OCI-LY7 (cell line): ENCODE measurements around the gene SORCS3. TPM values are rescaled to one million over a fixed set of nuclear protein-coding genes. Genes with fewer than 3 reads are reported as not detected.

Experiments used
- BruUV-seq: library from RNA; stranded (reverse); fragments of 400-500 nt; replicated peaks from 2 replicates; lab custom pipeline; 2021; lab: Mats Ljungman, UMichigan
- CTCF ChIA-PET: fragments of 300-600 bp; sonication (Branson Sonifier 250); formaldehyde crosslinking; loops from one replicate; lab custom pipeline; 2022; ENCODE audit warnings: antibody characterized with exemption; ENCODE audit not compliant: unreplicated experiment; lab: Charles Lee
- POLR2A ChIA-PET: fragments of 300-600 bp; sonication (Branson Sonifier 250); formaldehyde crosslinking; loops from one replicate; lab custom pipeline; 2022; ENCODE audit warnings: antibody characterized with exemption; lab: Charles Lee
- DNase-seq: peaks from one replicate; pipeline ENCODE4 v3.0.0-alpha.2; 2015; ENCODE audit warnings: low spot score
- H2AFZ ChIP-seq: fragments of 200-600 bp; sonication (generic), shearing (Covaris generic); 2 replicates; pipeline ENCODE4 v1.6.1; 2014; ENCODE audit warnings: mild to moderate bottlenecking, antibody characterized with exemption, low read length, moderate library complexity
- H3K27ac ChIP-seq: fragments of 200-600 bp; sonication (generic); 2 replicates; pipeline ENCODE4 v1.5.1; 2014; ENCODE audit warnings: mixed run types, low read depth, mild to moderate bottlenecking, moderate library complexity, low read length, inconsistent platforms; ENCODE audit not compliant: poor library complexity, severe bottlenecking
- H3K36me3 ChIP-seq: fragments of 200-600 bp; sonication (generic); 2 replicates; pipeline ENCODE4 v1.6.1; 2014; ENCODE audit warnings: mild to moderate bottlenecking, antibody characterized with exemption, low read length, moderate library complexity, mixed read lengths; ENCODE audit not compliant: insufficient read depth
- H3K4me1 ChIP-seq: fragments of 200-600 bp; sonication (generic); 2 replicates; pipeline ENCODE4 v1.5.1; 2014; ENCODE audit warnings: mild to moderate bottlenecking, low read length; ENCODE audit not compliant: insufficient read depth, poor library complexity, severe bottlenecking
- H3K4me2 ChIP-seq: fragments of 200-600 bp; sonication (generic); 2 replicates; pipeline ENCODE4 v1.6.1; 2014; ENCODE audit warnings: mild to moderate bottlenecking, low read length
- H3K4me3 ChIP-seq: fragments of 200-600 bp; sonication (generic); 2 replicates; pipeline ENCODE4 v1.5.1; 2014; ENCODE audit warnings: mild to moderate bottlenecking, low read depth, low read length; ENCODE audit not compliant: poor library complexity, severe bottlenecking
- H3K79me2 ChIP-seq: fragments of 200-600 bp; sonication (generic); 2 replicates; pipeline ENCODE4 v1.6.1; 2016; ENCODE audit warnings: low read depth, mild to moderate bottlenecking, low read length, moderate library complexity, mixed read lengths; ENCODE audit not compliant: insufficient read depth
- H3K9me2 ChIP-seq: fragments of 200-600 bp; sonication (generic); 2 replicates; pipeline ENCODE4 v1.6.1; 2016; ENCODE audit warnings: mild to moderate bottlenecking, low read length, mixed read lengths; ENCODE audit not compliant: insufficient read depth
- H3K9me3 ChIP-seq: fragments of 200-600 bp; sonication (generic); 2 replicates; pipeline ENCODE4 v1.6.1; 2014; ENCODE audit warnings: mild to moderate bottlenecking, mixed run types, low read length, mixed read lengths
- H4K20me1 ChIP-seq: fragments of 200-600 bp; sonication (generic); 2 replicates; pipeline ENCODE4 v1.6.1; 2014; ENCODE audit warnings: mild to moderate bottlenecking, antibody characterized with exemption, low read length, moderate library complexity, mixed read lengths; ENCODE audit not compliant: insufficient read depth
- EZH2phosphoT487 ChIP-seq: fragments of 200-600 bp; sonication (generic); IDR thresholded peaks from 2 replicates; pipeline ENCODE4 v1.6.1; 2018; ENCODE audit warnings: low read depth, borderline replicate concordance, mild to moderate bottlenecking, mixed run types, antibody characterized with exemption, low read length, moderate library complexity, mixed read lengths
- intact Hi-C: fragments of 100-400 bp; cut with micrococcal nuclease; formaldehyde crosslinking; loops from one replicate; pipeline ENCODE4 v1.10.0; 2022; ENCODE audit not compliant: unreplicated experiment
- total RNA-seq, 2 experiments: library from RNA; depleted of rRNA in 1 of 2; stranded (reverse); fragments of >200 nt in 1 of 2; shearing (Covaris generic) in 1 of 2; gene quantifications; 2 replicates each; pipeline ENCODE4 v1.2.3, GENCODE V29; 2014 to 2022
- TF ChIP-seq, protein P1 (sequence below): fragments of 200-600 bp; sonication (generic); conservative IDR thresholded peaks from 2 replicates; pipeline ENCODE4 v1.5.1; 2014; ENCODE audit warnings: mild to moderate bottlenecking, antibody characterized with exemption, low read length, moderate library complexity, mixed read lengths

The SORCS3 gene
- total RNA-seq, 2 experiments from 2014 or later: not detected

GRCh38 chr10:105063796-105064195 is 422.7 kb downstream of the SORCS3 start:
- intact Hi-C loops: no loop called here
- H3K9me3 ChIP-seq: no peaks in the 10 kb centered on the region
- TF ChIP-seq EZH2phosphoT487: no peak
- TF ChIP-seq, protein P1, sequence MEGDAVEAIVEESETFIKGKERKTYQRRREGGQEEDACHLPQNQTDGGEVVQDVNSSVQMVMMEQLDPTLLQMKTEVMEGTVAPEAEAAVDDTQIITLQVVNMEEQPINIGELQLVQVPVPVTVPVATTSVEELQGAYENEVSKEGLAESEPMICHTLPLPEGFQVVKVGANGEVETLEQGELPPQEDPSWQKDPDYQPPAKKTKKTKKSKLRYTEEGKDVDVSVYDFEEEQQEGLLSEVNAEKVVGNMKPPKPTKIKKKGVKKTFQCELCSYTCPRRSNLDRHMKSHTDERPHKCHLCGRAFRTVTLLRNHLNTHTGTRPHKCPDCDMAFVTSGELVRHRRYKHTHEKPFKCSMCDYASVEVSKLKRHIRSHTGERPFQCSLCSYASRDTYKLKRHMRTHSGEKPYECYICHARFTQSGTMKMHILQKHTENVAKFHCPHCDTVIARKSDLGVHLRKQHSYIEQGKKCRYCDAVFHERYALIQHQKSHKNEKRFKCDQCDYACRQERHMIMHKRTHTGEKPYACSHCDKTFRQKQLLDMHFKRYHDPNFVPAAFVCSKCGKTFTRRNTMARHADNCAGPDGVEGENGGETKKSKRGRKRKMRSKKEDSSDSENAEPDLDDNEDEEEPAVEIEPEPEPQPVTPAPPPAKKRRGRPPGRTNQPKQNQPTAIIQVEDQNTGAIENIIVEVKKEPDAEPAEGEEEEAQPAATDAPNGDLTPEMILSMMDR: peak; percentile 78
- no peak overlapping the region for H3K27ac ChIP-seq
- no peaks in the 10 kb centered on the region for H3K36me3 ChIP-seq
- peak; percentile 17 for DNase-seq
- H3K9me2 ChIP-seq: no peaks in the 10 kb centered on the region
- POLR2A ChIA-PET: no interaction called here
- H3K79me2 ChIP-seq: no peaks in the 10 kb centered on the region
- BruUV-seq: no TSS peak
- CTCF ChIA-PET: no interaction called here
- no peak overlapping the region for H3K4me2 ChIP-seq
- no peaks in the 10 kb centered on the region for H3K4me1 ChIP-seq
- H2AFZ ChIP-seq: no peak overlapping the region
- no peak overlapping the region for H3K4me3 ChIP-seq
- H4K20me1 ChIP-seq: no peaks in the 10 kb centered on the region

DNA sequence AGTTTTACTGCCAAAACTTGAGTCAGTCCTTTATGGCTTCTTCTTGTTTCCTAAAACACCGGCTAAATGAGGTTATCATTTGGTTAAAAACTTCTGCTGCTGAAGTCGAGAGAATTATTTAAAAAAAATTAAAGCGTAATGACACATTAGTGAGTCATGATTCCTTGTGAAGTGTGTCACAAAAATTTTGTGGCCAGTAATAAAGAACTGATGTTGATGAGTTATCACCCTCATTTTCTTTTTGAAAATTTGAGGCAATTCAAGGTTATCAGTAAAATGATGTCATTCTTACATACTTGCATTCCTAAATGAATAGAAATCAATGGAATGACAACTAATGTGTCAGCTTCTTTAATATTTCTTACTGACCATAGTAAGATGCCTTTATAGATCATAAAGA is 427.4 kb downstream of the SORCS3 start:
- H3K79me2 ChIP-seq: no peaks in the 10 kb centered on the region
- ChIA-PET CTCF (no interaction called here), POLR2A (no interaction called here)
- no peaks in the 10 kb centered on the region for H4K20me1 ChIP-seq
- no peak overlapping the region for H2AFZ ChIP-seq
- H3K36me3 ChIP-seq: no peaks in the 10 kb centered on the region
- DNase-seq: no peak
- no peaks in the 10 kb centered on the region for H3K9me2 ChIP-seq
- TF ChIP-seq EZH2phosphoT487: no peak
- TF ChIP-seq, protein P1: no peak
- no TSS peak for BruUV-seq
- no peak overlapping the region for H3K27ac ChIP-seq
- H3K9me3 ChIP-seq: no peaks in the 10 kb centered on the region
- H3K4me2 ChIP-seq: no peak overlapping the region
- H3K4me1 ChIP-seq: no peaks in the 10 kb centered on the region
- intact Hi-C loops: no loop called here
- no peak overlapping the region for H3K4me3 ChIP-seq

GRCh38 chr10:105070249-105070648 is 429.2 kb downstream of the SORCS3 start:
- ChIA-PET POLR2A (no interaction called here), CTCF (no interaction called here)
- H2AFZ ChIP-seq: no peak overlapping the region
- H3K4me3 ChIP-seq: no peak overlapping the region
- no peaks in the 10 kb centered on the region for H3K9me2 ChIP-seq
- no peaks in the 10 kb centered on the region for H3K4me1 ChIP-seq
- H4K20me1 ChIP-seq: no peaks in the 10 kb centered on the region
- intact Hi-C loops: no loop called here
- H3K9me3 ChIP-seq: no peaks in the 10 kb centered on the region
- DNase-seq: no peak
- TF ChIP-seq, protein P1: no peak
- no peak for TF ChIP-seq EZH2phosphoT487
- H3K27ac ChIP-seq: no peak overlapping the region
- no peaks in the 10 kb centered on the region for H3K36me3 ChIP-seq
- H3K4me2 ChIP-seq: no peak overlapping the region
- no peaks in the 10 kb centered on the region for H3K79me2 ChIP-seq
- BruUV-seq: no TSS peak
